GM18508 (cell line): Measurements from ENCODE around the gene XKR3.
"Not testable (repeated sequence)": the region's sequence is repeated elsewhere in the genome, so short reads cannot be mapped to it uniquely, and the experiment has no call there.

ENCODE experiments used
- ATAC-seq: cut with Tn5 transposase; IDR thresholded peaks from one replicate; pipeline ENCODE4 v1.9.1; 2021; ENCODE audit warnings: moderate number of reproducible peaks; ENCODE audit not compliant: insufficient read depth, unreplicated experiment

XKR3 gene

DNA sequence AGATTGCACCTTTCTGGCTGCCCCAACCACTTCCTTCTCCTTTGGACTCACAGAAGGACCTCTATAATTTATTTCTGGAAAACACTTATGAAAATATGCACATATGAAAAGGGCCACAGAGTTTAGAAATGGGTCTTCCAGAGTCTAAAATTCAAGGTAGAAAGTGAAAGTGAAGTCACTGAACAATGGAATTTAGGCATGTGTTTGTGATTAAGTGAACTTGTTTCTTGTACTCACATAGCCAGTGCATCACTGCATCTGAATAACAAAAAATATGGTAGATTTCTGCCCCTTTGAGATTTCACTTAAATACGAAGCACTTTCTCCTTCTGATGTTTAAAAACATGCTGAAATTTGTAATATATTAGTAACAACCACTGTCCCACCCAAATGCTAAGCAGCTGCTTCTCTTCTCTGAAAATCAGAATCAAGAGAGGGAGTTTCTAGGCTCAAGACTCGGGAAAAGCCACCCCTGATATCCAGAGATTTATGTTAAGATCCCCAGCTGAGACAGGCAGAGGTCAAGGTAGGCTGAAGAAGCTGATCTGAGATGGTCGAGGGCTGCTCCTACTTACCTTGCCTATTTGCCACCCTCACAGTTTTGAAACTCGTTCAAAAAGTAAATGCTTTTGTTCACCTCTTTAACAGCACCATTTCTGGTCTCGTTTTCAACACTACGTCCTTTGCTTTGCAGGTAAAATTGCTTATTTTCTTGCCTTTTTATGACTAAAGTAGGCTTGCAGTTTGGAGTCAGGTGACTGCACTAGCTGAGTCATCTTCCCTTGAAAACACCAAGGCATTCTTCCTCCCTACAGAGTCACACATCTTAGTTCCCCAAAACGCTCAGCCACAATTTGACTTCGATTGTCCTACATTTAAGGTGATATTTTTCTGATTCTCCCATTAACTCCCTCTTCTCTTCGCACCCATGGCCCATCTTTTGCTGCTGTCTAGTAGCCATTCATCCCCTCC is at the start of gene XKR3:
TSS of gene XKR3 (minus strand) at position 696 of the 972 bp plus-strand sequence. CDS start 17,338 bp downstream, outside the sequence.
- no peak for ATAC-seq

DNA sequence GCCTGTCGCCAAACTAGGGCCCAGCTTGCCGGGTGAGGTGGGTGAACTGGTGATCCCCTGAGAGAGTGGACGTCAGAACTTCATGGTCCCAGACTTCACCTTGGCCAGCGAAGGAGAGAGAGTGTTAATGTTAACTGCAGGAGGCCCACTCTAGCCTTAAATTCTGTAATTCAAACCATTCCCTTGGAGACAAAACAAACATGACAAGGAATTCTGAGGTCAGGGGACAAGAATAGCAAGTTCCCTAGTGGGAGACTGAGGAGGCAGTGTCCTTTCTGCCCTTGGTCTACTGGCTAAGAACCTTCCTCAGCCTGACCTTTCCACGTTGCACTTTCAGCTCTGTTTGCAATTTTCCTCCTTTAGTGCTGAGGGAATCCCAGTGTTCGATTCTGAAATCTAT is 44.4 kb upstream of the XKR3 start:
- not testable (repeated sequence) for ATAC-seq

GRCh38 chr22:16866167-16866566 is 41.0 kb upstream of the XKR3 start:
- no peak for ATAC-seq

DNA sequence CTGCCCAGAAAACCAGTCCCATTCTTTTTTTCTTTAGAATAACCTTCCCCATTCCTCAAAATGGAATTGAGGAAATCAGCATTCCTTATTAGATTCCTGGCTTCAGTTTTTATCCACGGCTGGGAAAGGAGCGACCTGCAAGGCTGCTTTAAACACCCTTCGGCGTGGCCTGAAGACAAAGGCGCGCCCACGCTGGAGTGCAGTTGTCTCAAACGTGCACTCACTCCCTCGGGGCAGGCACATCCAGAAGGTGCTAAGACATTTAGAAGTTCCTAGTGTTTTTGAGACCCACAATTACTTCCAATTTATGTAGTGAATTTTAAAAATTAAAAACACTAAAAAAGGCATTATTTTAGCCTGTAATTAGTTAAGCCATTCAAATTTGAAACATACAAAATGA is 31.6 kb upstream of the XKR3 start:
- ATAC-seq: not testable (repeated sequence)

GRCh38 chr22:16854631-16855030 is 29.4 kb upstream of the XKR3 start:
- ATAC-seq: no peak

DNA sequence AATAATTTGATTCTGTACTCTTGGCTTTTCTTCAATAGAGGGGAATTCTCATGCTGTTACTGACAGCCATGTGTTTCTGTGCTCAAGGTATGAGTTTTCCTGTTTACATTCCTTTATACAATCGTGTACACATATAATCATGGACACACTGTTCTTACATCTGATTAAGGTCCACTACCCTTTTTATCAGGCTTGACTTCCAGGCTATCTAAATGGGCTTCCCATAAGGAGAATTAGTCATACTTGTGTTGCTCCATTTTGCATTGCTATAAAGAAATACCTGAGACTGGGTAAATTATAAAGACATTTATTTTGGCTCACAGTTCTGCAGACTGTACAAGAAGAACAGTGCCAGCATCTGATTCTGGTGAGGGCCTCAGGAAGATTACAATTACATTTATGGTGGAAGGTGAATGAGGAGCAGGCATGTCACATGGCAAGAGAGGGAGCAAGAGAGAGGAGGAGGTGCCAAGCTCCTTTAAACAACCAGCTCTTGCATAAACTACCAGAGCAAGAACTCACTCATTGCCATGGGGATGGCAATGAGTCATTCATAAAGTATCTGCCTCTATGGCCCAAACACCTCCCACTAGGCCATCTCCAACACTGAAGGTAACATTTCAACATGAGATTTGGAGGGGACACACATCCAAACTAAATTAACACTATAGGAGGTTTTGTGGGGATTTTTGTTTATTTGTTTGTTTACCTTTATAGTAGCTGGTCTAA is 26.2 kb upstream of the XKR3 start:
- ATAC-seq: not testable (repeated sequence)

DNA sequence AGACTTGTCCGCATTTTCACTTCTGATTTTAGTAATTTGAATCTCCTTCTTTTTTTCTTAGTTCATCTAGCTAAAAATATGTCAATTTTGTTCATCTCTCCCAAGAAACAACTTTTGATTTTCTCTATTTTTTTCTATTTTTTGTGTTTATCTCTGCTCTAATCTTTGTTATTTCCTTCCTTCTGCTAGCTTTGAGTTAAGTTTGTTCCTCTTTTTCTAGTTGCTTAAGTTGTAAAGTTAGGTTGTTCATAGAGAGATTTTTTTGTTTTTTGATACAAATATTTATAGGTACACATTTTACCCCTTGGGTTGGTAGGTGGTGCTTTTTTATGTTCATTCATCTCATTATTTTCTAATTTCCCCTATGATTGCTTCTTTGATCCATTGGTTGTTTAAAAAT is 22.1 kb upstream of the XKR3 start:
- ATAC-seq: no peak

DNA sequence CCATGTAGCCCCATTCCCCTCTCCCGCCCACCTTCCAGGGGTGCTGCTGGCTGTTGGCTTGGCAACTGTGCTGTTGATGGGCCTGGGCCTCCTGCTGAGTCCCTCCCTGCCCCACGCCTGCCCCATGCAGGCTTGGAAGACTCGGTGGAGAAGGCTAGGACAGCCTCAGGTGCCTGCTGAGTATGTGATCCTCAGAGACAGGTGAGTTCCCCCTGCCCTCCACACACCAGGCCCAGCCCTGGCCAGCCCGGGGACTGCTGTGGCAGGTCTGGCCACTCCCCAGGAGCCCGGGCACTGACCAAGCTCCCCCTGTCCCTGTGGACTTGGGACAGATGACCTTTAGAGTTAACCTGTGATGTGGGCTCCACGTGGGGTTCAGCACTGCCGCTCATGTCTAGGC is 20.7 kb upstream of the XKR3 start:
- ATAC-seq: no peak

DNA sequence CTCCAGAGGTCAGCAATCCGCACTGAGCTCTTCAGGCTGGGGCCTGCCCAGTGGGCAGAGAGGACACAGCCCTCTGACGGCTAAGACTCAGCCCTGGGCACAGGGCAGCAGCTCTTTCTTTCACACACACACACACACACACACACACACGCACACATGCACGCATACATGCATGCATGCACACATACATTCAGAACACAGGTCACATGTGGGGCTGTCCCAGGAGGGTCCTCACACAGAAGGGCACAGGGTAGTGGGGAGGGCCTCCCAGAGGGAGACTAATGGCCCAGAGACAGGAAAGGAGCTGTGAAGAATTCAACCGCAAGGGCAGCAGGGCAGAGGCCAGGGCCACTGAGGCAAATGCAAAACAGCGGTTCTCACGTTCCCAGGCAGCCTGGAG is 20.3 kb upstream of the XKR3 start:
- ATAC-seq: no peak

DNA sequence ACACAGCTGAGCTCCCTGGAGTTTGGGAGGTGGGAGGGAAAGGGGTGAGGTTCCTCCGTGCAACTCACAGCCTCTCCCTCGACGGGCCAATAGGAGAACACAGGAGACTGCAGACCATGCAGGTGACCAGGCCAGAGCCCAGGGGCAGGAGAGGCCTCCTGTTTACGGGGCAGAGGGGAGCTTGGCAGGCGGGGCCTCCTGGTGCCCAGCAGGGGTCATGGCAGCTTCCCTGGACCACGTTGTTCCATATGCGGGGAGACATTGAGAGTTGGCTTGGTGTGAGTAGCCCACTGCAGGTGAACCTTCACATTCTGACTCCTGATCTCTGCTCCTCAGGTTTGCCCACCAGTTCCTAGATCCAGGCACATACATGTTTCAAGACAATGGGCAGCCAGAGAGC is 19.3 kb upstream of the XKR3 start:
- no peak for ATAC-seq

GRCh38 chr22:16838073-16838472 is 12.9 kb upstream of the XKR3 start:
- no peak for ATAC-seq

GRCh38 chr22:16834971-16835370 is 9.8 kb upstream of the XKR3 start:
- ATAC-seq: no peak

GRCh38 chr22:16831257-16831656 is 6.0 kb upstream of the XKR3 start:
- no peak for ATAC-seq

DNA sequence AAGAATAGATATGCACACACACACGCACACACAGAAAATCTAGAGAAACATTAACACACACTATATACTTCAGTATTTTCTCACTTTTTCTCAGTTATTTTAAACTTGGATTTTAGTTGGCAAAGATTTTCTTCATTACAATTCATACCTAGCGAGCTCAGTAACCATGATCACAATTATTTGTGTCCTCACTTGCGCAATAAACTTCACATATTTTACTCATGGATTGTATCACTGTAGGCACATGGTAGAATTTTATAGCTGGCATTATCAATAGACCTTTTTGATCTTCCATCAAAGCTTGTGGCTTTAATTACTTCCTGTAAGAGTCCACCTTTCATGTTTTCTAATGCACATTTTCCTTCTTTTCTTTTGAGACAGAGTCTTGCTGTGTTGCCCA is 4.8 kb upstream of the XKR3 start:
- no peak for ATAC-seq

GRCh38 chr22:16828876-16829275 is 3.7 kb upstream of the XKR3 start:
- no peak for ATAC-seq

- no peak for ATAC-seq
Observed at GRCh38 chr22:16827506-16827905, 2.3 kb upstream of the XKR3 start.

DNA sequence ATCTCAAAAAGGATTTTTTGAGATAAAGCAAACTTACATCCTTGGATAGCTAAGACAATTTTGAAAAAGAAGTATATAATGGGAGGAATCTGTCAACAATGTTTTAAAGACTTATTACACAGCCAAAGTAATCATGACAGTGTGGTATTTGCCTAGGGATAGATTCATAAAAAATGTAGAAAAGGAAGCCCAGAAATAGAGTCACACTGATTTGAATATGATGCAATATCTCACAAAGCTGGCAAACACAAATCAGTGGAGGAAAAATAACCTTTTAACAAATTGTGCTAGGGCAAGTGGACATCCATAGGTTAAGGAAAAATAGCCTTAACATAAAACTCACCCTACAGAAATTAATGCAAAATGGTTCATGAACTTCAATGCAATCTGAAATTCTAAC is 6.0 kb downstream of the XKR3 start:
- ATAC-seq: no peak

- no peak for ATAC-seq
Observed at GRCh38 chr22:16818538-16818937, 6.7 kb downstream of the XKR3 start.

GRCh38 chr22:16815073-16815472 is 10.1 kb downstream of the XKR3 start:
- ATAC-seq: no peak

DNA sequence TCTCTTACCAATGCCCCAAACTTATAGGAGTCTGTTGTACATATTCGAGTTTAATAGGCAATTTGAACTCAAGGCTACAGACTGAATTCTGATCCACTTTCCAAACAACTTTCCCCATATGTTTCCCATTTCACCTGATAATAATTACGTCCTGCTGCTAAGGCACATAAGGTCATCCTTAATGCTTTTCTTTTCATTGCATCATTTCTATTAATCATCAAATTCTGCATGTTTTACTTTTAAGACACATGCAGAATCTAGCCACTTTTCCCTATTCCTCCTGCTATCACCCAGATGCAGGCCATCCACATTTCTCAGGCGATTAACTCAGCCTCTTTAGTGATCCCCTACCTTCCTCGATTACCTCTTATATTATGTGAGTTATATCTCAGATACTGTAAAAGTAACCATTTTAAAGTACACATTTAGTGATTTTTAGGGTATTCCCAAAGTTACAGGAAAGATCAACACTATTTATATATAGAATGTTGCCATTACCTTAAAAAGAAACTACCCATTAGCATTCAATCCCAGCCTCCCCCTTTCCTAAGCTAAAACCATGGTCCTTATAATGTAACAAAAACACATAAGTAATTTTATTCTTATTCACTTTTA is 14.9 kb downstream of the XKR3 start:
- no peak for ATAC-seq

DNA sequence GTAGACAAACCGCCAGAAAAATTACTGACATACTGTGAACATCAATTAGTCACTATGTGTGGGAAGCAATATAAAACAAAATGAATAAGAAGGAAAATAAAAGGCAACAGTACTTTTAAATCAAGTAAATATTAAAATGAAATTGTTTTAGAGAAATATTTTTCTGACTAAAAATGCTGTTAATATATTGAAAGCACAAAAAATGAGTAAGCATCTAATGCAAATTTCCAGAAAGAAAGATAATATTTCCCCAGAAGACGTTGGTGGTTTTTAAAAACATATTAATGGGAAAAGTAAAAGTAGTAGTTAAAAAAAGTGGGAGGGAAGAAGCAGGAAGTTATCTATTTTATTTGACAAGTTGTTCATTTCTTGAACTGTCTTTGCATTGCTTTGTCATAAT is 16.5 kb downstream of the XKR3 start:
- ATAC-seq: no peak
